Measurements from ENCODE around the gene GUCY2C.

The GUCY2C gene

GRCh38 chr12:14572401-14572800 lies 124.0 kb downstream of the GUCY2C start:
- DNase-seq (ENCODE audit: low spot score): no peak

- no peak for DNase-seq (ENCODE audit: low spot score)
These were observed 124.6 kb downstream of the GUCY2C start for GRCh38 chr12:14571779-14572178.

GRCh38 chr12:14570231-14570630 lies 126.2 kb downstream of the GUCY2C start:
- no peak for DNase-seq (ENCODE audit: low spot score)

- DNase-seq (ENCODE audit: low spot score): no peak
These were observed 128.8 kb downstream of the GUCY2C start, which contains the start of gene PLBD1 for GRCh38 chr12:14567351-14568162. PLBD1 (minus strand) TSS chr12:14567883; CDS start chr12:14567696, 187 bp downstream.

DNA sequence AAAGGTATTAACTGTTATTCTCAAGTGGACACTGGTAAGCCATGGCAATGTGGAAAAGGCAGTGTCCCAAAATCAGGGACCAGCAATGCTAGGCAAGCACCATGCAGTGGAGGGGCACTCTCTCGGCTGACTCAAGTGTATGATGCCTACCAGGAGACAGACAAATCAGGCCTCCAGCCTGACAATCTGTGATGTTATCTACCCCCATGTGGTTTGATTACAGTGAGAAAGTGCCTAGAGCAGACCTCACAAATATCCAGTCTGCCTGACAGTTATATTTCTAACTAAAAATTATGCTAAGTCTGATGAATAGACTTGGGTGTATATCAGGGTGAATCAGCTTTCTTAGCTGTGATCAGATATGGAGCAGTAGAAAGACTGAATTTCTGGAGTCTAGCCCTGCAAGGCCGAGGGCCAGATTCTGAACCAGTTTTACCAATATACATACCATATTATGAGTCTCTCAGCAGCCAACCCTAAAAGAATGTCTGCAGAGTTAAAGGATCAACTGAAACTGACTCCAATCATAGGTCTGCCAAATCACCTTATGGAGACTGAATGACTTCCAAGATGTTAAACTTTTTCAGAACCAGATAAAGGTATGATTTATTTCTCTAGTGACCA lies 132.0 kb downstream of the GUCY2C start:
- peak; percentile 56 for DNase-seq (ENCODE audit: low spot score)

DNA sequence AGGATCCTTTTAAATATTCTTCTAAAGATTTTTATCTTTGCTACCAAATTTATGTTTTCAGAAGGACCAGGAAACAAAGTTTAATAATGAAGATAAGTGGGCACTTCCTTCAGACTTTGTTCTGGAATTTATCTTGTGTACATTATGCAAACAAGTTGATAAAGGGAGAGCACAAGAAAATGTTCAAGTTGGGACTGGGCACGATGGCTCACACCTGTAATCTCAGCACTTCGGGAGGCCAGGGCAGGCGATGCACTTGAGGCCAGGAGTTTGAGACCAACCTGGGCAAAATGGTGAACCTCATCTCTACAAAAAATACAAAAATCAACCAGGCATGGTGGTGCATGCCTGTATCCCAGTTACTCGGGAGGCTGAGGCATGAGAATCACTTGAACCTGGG lies 133.4 kb downstream of the GUCY2C start:
- DNase-seq (ENCODE audit: low spot score): no peak

Data from SK-N-DZ (cell line).